GM10266 (cell line): ENCODE data around the gene NFIC.
"Not testable (repeated sequence)": the region's sequence is repeated elsewhere in the genome, so short reads cannot be mapped to it uniquely, and the experiment has no call there.

Experiments
- DNase-seq: peaks from one replicate; pipeline ENCODE4 v3.0.0; 2012; ENCODE audit errors: extremely low spot score
- TF ChIP-seq, protein P1 (sequence below): IDR thresholded peaks from 2 replicates; pipeline ENCODE4 v1.5.1; 2012; ENCODE audit warnings: mild to moderate bottlenecking, low read depth; ENCODE audit not compliant: control insufficient read depth, insufficient read depth; ENCODE audit errors: missing control alignments

NFIC gene

DNA sequence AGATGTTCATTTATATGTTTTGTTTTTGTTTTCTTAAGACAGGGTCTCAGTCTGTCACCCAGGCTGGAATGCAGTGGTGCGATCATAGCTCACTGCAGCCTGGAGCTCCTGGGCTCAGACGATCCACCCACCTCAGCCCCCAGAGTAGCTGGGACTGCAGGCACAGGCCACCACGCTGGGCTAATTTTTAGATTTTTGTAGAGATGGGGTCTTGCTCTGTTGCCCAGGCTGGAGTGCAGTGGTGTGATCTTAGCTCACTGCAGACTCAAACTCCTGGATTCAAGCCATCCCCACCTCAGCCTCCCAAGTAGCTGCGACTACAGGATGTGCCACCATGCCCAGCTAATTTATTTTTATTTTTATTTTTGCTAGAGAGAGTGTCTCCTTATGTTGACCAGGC lies 45.7 kb downstream of the NFIC start:
- TF ChIP-seq, protein P1, sequence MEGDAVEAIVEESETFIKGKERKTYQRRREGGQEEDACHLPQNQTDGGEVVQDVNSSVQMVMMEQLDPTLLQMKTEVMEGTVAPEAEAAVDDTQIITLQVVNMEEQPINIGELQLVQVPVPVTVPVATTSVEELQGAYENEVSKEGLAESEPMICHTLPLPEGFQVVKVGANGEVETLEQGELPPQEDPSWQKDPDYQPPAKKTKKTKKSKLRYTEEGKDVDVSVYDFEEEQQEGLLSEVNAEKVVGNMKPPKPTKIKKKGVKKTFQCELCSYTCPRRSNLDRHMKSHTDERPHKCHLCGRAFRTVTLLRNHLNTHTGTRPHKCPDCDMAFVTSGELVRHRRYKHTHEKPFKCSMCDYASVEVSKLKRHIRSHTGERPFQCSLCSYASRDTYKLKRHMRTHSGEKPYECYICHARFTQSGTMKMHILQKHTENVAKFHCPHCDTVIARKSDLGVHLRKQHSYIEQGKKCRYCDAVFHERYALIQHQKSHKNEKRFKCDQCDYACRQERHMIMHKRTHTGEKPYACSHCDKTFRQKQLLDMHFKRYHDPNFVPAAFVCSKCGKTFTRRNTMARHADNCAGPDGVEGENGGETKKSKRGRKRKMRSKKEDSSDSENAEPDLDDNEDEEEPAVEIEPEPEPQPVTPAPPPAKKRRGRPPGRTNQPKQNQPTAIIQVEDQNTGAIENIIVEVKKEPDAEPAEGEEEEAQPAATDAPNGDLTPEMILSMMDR: no peak
- DNase-seq: no peak

DNA sequence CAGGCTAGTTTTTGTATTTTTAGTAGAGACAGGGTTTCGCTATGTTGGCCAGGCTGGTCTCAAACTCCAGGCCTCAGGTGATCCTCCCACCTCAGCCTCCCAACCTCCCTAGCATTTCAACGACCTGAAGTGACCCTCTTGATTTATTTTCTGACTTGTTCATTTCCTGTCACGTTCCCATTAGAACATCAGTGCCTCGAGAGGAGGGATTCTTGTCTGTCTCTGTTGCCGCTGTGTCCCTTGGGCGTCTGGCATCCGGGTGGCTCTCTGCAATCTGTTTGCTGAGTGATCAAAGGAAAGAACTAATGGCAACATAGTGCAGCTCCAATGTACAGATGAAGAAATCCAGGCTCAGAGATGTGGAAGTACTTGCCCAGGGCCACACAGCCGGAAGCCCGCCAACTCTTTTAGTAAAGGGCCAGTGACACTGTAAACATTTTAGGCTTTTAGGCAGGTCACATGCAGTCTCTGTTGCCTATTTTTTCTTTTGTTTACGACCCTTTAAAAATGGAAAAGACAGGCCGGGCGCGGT lies 47.5 kb downstream of the NFIC start:
- no peak for DNase-seq
- TF ChIP-seq, protein P1: no peak

DNA sequence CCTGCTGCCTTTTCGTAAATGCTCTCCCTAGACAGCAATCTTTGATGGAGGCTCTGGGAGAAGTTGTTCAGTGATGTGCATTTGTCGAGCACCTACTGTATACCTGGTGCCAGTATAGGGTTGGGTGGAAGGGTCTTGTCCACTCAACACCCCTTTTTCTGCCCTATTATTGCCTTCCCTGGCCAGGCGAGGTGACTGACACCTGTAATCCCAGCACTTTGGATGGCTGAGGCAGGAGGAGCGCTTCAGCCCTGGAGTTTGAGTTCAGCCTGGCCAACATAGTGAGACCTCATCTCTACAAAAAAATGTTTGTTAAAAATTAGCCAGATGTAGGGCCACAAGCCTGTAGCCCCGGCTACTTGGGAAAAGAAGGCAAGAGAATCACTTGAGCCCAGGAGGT lies 49.3 kb downstream of the NFIC start:
- DNase-seq: no peak
- TF ChIP-seq, protein P1: no peak

DNA sequence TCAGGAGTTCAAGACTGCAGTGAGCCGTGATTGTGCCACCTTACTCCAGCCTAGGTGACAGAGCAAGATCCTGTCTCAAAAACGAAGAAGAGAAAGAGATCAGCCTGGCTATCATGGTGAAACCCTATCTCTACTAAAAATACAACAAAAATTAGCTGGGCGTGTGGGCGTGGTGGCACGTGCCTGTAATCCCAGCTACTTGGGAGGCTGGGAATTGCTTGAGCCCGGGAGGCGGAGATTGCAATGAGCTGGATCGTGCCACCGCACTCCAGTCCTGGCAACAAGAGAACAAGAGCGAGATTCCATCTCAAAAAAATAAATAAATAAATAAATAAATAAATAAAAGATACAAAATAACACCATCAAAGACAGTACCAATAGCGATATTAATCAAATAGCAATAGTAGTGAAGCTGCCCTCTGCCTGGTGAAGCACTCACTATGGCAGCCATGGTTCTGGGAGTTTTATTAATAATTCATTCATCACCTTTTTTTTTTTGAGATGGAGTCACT lies 53.9 kb downstream of the NFIC start:
- TF ChIP-seq, protein P1: no peak
- no peak for DNase-seq

DNA sequence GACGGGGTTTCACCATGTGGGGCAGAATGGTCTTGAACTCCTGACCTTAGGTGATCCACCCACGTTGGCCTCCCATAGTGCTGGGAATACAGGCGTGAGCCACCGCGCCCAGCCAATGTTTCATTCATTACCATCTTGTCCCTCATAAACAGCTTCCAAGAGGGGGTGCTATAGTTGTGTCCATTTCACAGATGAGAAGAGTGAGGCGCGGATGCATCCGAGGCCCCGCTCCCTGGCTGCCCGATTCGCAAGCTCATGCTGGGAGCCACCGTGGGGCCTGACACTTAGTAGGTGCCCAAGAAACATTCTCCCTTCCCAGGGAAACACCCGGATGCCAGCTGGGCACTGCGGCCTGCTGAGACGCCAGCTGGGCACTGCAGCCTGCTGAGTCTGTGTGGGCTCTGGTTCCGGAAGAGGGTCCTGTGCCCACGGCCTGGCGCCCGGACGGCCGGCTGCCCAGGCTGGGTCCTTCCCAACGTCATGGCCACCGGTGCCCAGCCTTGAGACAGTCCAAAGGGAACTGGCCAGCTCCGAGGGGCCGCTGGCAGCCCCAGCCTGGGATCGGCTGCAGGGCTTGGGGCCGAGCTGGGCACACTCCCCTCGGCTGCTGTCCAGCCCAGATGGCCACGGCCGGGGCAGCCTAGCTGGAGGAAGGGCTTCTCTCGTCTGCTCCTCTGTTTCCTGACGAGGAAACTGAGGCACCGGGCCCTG lies 54.7 kb downstream of the NFIC start:
- TF ChIP-seq, protein P1: no peak
- no peak for DNase-seq

DNA sequence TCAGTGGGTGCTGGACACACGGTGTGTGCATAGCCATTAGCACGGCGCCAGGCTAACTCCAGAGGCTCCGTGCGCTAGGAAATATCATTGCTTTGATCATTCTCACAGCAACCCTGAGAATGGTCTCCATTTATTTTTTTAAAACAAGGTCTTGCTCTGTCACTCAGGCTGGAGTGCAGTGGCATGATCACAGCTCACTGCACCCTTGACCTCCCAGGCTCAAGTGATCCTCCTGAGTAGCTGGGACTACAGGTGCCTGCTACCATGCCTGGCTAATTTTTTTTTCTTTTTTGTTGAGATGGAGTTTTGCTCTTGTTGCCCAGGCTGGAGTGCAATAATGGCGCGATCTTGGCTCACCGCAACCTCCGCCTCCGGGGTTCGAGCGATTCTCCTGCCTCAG lies 55.3 kb downstream of the NFIC start:
- DNase-seq: not testable (repeated sequence)

DNA sequence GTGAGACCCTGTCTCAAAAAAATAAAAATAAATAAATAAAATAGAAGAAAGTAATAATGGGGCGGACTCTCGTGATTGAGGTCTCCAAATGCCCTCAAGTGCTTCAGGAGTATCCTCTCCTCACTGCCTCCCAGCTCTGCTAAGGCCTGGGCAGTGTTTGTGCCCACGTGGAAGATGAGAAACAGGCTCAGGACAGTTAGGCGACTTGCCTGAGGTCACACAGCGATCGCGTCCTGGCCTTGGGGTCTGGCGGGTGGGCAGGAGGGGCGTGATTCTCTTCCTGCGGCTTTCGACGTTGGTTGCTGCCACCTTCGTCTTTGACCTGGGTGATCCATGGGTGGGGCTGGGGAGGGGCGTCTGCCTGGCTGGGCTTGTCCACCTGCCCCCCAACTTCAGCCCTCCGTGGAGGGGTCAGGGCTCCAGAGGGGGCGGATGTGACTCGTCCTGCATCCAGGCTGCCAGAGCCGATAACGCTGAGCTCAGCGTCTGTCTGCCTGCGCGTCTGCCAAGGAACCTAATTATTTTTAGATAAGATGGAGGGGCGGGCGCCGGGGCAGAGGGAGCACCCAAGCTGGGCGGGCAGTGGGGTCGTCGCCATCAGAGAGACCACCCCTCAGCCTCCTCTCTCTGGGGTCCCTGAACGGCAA lies 56.9 kb downstream of the NFIC start:
- TF ChIP-seq, protein P1: no peak
- DNase-seq: no peak

DNA sequence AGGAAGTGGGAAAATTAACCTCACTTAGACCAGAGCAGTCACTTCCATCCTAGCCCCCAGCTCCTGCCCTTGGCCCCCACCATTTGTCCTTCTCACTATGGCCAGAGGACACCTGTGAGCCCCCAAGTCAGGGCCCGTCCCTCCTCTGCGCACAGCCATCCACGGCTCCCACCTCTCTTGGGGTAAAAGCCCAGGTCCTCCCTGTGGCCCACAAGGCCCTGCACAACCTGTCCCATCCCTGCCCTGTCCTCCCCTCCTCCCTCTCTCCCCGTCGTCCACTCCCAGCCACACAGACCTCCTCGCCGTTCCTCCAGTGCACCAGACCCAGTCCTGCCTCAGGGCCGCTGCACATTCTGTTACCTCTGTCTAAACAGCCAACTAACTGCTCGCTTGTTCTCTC lies 60.0 kb downstream of the NFIC start:
- TF ChIP-seq, protein P1: no peak
- DNase-seq: no peak

DNA sequence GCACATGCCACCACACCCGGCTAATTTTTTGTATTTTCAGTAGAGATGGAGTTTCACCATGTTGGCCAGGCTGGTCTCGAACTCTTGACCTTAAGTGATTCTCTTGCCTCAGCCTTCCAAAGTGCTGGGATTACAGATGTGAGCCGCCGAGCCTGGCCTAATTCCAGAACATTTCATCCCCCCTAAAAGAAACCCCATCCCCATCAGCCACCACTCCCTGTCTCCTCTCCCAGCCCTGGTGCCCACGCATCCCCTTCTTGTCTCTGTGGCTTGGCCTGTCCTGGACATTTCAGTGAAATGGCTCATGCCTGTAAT lies 63.9 kb downstream of the NFIC start:
- DNase-seq: not testable (repeated sequence)
